Measurements from ENCODE around the gene OR10D3.

DNA sequence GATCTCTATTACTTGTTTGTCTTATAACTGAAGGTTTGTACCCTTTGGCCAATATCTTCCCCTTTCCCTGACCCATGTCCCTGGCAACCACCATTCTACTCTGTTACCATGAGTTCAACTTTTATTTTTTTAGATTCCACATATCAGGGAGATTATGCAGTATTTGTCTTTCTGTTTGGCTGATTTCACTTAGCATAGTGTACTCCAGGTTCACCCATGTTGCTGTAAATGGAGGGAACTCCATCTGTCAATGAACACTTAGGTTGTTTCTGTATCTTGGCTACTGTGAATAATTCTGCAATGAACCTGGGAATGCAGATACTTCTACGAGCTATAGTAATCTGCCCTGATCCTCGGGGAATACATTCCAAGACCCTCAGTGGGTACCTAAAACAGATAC lies 14.9 kb downstream of the OR10D3 start:
- TF ChIP-seq EZH2phosphoT487 (IDR thresholded peaks at IDR 0.05; ENCODE audit: borderline replicate concordance, low read depth) = no peak
- TF ChIP-seq CTCF (IDR thresholded peaks at IDR 0.05) = no peak
- TF ChIP-seq FOXM1 (IDR thresholded peaks at IDR 0.05; ENCODE audit: low read depth) = no peak
- TF ChIP-seq EP300 (IDR thresholded peaks at IDR 0.05; ENCODE audit: borderline replicate concordance in 1 of 2, low read depth in 1 of 2, low read length in 1 of 2) = no peak
- no peak for TF ChIP-seq TCF12 (IDR thresholded peaks at IDR 0.05)
- TF ChIP-seq RFX5 (IDR thresholded peaks at IDR 0.05; ENCODE audit: low read length) = no peak
- no peak for TF ChIP-seq ZBTB33 (IDR thresholded peaks at IDR 0.05; ENCODE audit: borderline replicate concordance, low read depth)
- TF ChIP-seq MXI1 (IDR thresholded peaks at IDR 0.05; ENCODE audit: low read depth, low read length) = no peak
- no peak for TF ChIP-seq POLR2AphosphoS5 (IDR thresholded peaks at IDR 0.05; ENCODE audit: low read depth, low read length)
- TF ChIP-seq GABPA (IDR thresholded peaks at IDR 0.05; ENCODE audit: low read depth) = no peak

Data from SK-N-SH (cell line).